Panc1 (cell line): ENCODE results near the gene B4GALT1.

Experiments
- POLR2AphosphoS5 ChIP-seq: IDR thresholded peaks from 2 replicates; pipeline ENCODE4 v1.6.1; 2012; ENCODE audit warnings: mild to moderate bottlenecking, low read depth, low read length, moderate library complexity
- TF ChIP-seq, protein P1 (sequence below): fragments of 450-650 bp; IDR thresholded peaks from 2 replicates; pipeline ENCODE4 v1.5.1; 2017; ENCODE audit warnings: mild to moderate bottlenecking
- TF ChIP-seq, protein P2 (sequence below), 2 experiments: IDR thresholded peaks; 2 replicates each; pipeline ENCODE4 v1.6.1; 2011 to 2012; ENCODE audit warnings: low read depth in 2 of 2, control low read depth in 1 of 2, low read length in 1 of 2, mild to moderate bottlenecking in 1 of 2, moderate library complexity in 1 of 2; ENCODE audit not compliant: insufficient read depth in 1 of 2

DNA sequence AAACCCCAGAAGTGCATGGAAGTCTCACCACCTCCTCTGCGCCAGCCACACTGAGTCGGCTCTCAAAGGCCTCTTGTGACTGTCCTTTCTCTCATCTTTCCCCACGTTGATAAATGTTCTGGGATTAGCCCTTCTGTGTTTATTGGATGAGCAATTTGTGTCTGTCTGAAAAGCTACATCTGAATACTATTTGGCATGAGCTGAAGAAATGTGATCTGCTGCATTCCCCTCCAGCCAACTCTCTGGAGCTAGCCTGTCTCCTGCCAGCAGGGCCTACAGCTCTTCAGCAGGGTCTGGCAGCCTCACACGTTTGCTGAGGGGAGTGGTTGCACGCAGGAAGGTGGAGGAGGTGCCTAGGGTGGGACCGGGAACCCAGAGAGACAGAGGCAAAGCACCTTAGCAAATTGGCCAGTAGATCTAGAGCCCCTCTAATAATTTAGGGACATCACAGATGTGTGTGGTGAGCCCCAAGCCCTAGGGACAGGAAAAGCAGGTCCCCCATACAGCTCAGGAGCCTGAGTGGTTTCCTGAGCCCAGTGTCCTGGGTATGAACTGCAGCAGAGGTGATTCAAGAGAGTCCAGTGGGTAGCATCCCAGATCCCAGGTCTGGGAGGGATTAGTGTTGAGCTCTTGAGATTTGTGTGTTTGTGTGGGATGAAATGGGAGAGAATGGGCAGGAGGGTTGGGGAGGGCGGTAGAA lies 20.5 kb upstream of the B4GALT1 start:
- TF ChIP-seq, protein P1, sequence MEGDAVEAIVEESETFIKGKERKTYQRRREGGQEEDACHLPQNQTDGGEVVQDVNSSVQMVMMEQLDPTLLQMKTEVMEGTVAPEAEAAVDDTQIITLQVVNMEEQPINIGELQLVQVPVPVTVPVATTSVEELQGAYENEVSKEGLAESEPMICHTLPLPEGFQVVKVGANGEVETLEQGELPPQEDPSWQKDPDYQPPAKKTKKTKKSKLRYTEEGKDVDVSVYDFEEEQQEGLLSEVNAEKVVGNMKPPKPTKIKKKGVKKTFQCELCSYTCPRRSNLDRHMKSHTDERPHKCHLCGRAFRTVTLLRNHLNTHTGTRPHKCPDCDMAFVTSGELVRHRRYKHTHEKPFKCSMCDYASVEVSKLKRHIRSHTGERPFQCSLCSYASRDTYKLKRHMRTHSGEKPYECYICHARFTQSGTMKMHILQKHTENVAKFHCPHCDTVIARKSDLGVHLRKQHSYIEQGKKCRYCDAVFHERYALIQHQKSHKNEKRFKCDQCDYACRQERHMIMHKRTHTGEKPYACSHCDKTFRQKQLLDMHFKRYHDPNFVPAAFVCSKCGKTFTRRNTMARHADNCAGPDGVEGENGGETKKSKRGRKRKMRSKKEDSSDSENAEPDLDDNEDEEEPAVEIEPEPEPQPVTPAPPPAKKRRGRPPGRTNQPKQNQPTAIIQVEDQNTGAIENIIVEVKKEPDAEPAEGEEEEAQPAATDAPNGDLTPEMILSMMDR = no peak
- TF ChIP-seq POLR2AphosphoS5 = no peak
- TF ChIP-seq, protein P2, sequence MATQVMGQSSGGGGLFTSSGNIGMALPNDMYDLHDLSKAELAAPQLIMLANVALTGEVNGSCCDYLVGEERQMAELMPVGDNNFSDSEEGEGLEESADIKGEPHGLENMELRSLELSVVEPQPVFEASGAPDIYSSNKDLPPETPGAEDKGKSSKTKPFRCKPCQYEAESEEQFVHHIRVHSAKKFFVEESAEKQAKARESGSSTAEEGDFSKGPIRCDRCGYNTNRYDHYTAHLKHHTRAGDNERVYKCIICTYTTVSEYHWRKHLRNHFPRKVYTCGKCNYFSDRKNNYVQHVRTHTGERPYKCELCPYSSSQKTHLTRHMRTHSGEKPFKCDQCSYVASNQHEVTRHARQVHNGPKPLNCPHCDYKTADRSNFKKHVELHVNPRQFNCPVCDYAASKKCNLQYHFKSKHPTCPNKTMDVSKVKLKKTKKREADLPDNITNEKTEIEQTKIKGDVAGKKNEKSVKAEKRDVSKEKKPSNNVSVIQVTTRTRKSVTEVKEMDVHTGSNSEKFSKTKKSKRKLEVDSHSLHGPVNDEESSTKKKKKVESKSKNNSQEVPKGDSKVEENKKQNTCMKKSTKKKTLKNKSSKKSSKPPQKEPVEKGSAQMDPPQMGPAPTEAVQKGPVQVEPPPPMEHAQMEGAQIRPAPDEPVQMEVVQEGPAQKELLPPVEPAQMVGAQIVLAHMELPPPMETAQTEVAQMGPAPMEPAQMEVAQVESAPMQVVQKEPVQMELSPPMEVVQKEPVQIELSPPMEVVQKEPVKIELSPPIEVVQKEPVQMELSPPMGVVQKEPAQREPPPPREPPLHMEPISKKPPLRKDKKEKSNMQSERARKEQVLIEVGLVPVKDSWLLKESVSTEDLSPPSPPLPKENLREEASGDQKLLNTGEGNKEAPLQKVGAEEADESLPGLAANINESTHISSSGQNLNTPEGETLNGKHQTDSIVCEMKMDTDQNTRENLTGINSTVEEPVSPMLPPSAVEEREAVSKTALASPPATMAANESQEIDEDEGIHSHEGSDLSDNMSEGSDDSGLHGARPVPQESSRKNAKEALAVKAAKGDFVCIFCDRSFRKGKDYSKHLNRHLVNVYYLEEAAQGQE (IDR thresholded peaks at IDR 0.05; ENCODE audit: insufficient read depth in 1 of 2, low read depth in 2 of 2, low read length in 1 of 2) = no peak
